ENCODE results near the gene ANO7.

GRCh38 chr2:241204490-241204889 is 16.0 kb downstream of the ANO7 start:
- TF ChIP-seq CTCF (IDR thresholded peaks at IDR 0.05; ENCODE audit: control extremely low read depth in 1 of 3, insufficient read depth in 1 of 3, low read depth in 1 of 3, low read length in 3 of 3), result no peak
- no peak for TF ChIP-seq FOSL1 (IDR thresholded peaks at IDR 0.05; ENCODE audit: insufficient read depth, low read depth, low read length)
- TF ChIP-seq, protein P1, sequence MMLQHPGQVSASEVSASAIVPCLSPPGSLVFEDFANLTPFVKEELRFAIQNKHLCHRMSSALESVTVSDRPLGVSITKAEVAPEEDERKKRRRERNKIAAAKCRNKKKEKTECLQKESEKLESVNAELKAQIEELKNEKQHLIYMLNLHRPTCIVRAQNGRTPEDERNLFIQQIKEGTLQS (IDR thresholded peaks at IDR 0.05; ENCODE audit: insufficient read depth, low read depth, low read length), result no peak
- no peak for TF ChIP-seq RNF2 (IDR thresholded peaks at IDR 0.05; ENCODE audit: borderline replicate concordance, low read depth, low read length, missing control alignments, poor library complexity, severe bottlenecking)
- TF ChIP-seq EP300 (IDR thresholded peaks at IDR 0.05; ENCODE audit: borderline replicate concordance in 1 of 2, low read depth in 2 of 2, low read length in 2 of 2), result no peak
- TF ChIP-seq EZH2 (IDR thresholded peaks at IDR 0.05; ENCODE audit: low read depth, low read length, severe bottlenecking), result no peak
- TF ChIP-seq ASH2L (IDR thresholded peaks at IDR 0.05; ENCODE audit: low read length), result no peak
- no peak for TF ChIP-seq POLR2A (IDR thresholded peaks at IDR 0.05; ENCODE audit: control extremely low read depth in 1 of 2, low read depth in 2 of 2, low read length in 2 of 2)
- no peak for TF ChIP-seq SP1 (IDR thresholded peaks at IDR 0.05; ENCODE audit: low read depth, low read length)
- TF ChIP-seq KDM5A (IDR thresholded peaks at IDR 0.05; ENCODE audit: low read length), result no peak
